Measurements from ENCODE around the gene ENTPD6.

DNA sequence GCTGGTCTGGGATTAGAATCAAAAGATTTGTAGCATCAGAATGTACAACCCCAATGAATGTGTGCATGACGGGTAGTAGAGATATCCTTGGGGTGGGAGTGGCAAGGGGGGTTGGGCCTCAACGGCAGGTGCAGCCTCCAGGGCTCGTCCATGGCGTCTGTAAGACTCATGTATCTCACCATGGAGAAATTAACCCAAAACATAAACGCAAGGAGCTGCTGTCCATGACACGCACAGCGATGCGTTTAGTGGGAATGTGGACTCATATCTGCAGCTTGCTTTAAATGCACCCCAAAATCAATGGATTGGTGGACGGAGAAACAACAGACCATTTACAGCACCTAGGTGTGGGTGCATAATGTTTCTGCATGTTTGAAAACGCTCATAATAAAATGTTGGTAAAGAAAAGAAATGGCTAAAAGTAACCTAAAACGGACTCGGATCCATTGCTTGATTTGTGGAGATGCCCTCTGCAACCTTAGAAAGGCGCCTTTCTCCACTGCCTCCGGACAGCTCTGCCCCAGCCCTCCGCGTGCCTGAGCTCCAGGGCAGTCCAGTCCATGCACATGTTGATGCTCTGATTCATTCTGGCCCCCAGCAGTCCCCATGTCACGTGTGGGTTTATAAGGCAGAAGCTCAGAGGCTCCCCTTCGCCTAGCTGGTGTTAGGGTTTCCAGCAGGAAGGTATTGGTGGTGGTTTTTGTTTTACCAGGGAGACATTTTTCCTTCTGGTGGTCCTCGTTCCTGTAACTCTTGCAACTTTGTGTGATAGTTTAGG lies 76.9 kb downstream of the ENTPD6 start:
- TF ChIP-seq POLR2A (IDR thresholded peaks at IDR 0.05; ENCODE audit: low read depth, low read length), result no peak
- no peak for TF ChIP-seq POLR2AphosphoS5 (IDR thresholded peaks at IDR 0.05; ENCODE audit: low read depth, low read length)
- no peak for TF ChIP-seq TAF1 (IDR thresholded peaks at IDR 0.05; ENCODE audit: low read depth, low read length)
- TF ChIP-seq SPI1 (IDR thresholded peaks at IDR 0.05; ENCODE audit: low read depth, low read length), result no peak
- no peak for TF ChIP-seq PAX5 (IDR thresholded peaks at IDR 0.05; ENCODE audit: insufficient read depth, low read length, severe bottlenecking)
